Fibroblast of skin of abdomen (primary cell): ENCODE results near the gene DNAH6. TPM values are rescaled to one million over a fixed set of nuclear protein-coding genes. Genes with fewer than 3 reads are reported as not detected.

ENCODE experiments used
- DNase-seq: peaks from one replicate; pipeline ENCODE4 v3.0.0-alpha.2; 2013
- polyA plus RNA-seq, 2 experiments: library from polyadenylated mRNA; unstranded; fragments of 120-200 nt; gene quantifications; one replicate each; pipeline ENCODE4 v1.2.1, GENCODE V29; 2013; ENCODE audit not compliant: insufficient read length in 2 of 2

The DNAH6 gene, protein sequence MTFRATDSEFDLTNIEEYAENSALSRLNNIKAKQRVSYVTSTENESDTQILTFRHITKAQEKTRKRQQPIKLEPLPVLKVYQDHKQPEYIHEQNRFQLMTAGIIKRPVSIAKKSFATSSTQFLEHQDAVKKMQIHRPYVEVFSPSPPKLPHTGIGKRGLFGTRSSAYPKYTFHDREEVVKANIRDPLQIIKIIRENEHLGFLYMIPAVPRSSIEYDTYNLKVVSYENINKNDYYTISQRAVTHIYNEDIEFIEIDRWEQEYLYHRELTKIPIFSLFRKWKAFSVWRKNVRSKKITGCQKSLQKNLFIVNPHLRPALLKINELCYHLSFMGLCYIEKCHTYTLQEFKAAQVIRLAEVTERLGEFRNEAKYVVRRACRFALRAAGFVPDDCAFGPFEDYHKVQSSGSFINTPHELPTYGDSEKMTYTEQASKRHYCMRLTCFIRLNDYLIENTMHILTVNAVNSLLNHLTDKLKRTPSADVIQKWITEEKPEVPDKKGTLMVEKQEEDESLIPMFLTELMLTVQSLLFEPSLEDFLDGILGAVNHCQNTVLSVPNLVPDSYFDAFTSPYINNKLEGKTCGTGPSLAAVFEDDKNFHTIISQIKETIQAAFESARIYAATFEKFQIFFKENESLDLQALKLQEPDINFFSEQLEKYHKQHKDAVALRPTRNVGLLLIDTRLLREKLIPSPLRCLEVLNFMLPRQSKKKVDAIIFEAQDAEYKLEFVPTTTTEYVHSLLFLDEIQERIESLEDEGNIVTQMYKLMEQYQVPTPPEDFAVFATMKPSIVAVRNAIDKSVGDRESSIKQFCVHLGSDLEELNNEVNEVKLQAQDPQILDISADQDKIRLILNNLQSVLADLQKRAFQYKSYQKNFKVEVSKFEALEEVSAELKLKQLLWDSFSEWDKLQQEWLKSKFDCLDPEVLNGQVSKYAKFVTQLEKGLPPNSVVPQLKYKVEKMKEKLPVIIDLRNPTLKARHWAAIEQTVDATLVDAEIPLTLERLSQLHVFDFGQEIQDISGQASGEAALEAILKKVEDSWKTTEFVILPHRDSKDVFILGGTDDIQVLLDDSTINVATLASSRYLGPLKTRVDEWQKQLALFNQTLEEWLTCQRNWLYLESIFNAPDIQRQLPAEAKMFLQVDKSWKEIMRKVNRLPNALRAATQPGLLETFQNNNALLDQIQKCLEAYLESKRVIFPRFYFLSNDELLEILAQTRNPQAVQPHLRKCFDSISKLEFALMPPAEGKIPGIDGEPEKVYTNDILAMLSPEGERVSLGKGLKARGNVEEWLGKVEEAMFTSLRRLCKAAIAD (N-terminal part only)
- 0.09 TPM for polyA plus RNA-seq (2013, experiment 1 of 2; ENCODE audit: insufficient read length)
- polyA plus RNA-seq (2013, experiment 2 of 2; ENCODE audit: insufficient read length) = 0.04 TPM

GRCh38 chr2:84516234-84516986 is at the start of gene DNAH6:
TSS of gene DNAH6 (plus strand) at chr2:84516498. CDS start at chr2:84517827, 1,329 bp downstream.
- DNase-seq = peak; percentile 91

DNA sequence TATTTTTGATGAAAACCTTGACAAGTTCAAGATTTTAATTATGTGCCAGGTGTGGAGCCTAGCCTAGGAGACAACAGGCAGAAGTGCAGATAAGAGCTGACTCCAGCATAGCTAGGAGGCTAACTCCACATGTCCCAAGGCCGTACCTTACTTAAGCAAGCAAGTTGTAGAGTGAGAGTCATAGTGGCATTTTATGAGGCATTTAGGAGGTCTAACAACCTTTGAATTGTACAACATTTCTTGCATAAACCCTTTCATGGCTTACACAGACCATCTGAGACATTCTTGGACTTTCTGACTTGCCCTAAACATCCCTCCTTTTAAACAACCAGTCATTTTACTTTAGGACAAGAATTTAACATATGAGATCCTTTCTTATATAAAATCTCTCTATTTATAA is 48.9 kb upstream of the DNAH6 start:
- no peak for DNase-seq

DNA sequence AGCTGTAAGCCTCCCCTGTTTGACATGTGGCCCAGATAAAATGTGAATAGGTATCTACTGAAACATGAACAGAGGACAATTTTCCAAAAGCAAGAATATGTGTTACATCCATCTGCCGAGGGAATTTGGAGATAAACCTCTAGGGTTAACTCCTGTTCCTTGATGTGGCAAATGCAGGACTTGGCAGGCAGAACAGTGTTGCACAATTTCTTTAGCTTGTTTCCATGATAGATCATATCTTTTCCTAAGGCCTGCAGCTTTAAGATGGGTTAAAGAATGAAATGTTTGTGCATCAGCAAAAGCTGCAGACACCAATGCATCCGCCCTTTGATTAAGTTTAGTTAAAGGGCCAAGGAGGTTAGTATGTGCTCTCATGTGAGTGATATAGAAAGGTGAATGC is 43.9 kb upstream of the DNAH6 start:
- peak; percentile 35 for DNase-seq

GRCh38 chr2:84472856-84473565 is 43.3 kb upstream of the DNAH6 start:
- no peak for DNase-seq

DNA sequence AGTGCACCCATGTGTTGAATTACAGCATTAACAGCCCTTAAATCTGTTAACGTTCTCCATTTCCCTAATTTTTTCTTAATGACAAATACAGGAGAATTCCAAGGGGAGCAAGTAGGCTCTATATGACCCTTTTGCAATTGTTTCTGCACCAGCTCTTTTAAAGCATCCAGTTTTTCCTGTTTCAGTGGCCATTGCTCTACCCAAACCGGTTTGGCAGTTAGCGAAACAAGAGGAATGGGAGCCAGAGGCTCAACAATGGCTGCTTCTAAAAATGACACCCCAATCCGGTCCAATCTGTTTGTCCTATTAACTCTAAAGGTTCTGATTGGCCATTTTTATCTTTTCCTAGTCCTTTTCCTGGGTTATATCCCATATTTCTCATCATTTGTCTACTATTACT is 42.1 kb upstream of the DNAH6 start:
- no peak for DNase-seq

GRCh38 chr2:84477886-84478285 is 38.4 kb upstream of the DNAH6 start:
- DNase-seq = no peak

DNA sequence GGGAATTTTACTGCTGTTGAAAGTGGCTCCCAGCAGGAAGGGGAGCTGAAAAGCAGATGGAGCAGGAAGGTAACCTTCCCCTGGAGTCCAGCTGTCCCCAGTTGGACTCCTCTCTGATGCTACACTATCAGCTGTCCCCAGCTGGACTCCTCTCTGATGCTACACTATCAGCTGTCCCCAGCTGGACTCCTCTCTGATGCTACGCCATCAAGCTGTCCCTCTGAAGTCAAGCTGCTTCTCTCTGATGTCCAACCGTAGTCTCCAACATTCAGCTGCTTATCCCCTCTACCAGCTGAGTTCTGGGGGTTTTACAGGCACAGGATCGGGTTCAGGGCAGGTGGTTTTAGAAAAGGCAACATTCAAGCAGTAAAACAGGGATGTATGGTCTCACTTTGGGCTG is 37.4 kb upstream of the DNAH6 start:
- DNase-seq = no peak

DNA sequence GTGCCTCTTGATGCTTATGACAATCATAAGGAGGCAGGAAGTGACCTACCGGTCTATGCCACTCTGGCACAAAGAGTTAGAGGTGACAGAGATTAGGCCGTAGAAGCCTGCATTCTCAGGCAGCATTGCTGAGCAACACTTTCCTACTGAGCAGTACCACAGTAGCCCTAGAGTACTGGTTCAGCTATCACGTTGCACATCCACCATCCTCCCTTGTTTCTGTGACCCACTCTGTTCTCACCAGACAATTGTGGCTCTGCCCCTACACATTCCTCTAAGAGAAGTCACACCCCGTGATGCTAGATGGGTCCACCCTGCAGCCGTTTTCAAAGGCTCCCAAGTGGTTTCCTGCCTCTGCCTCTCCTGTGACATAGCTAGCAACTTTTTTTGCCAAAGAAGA is 34.6 kb upstream of the DNAH6 start:
- peak; percentile 51 for DNase-seq

- DNase-seq = no peak
These were observed 33.7 kb upstream of the DNAH6 start for GRCh38 chr2:84482603-84483002.

DNA sequence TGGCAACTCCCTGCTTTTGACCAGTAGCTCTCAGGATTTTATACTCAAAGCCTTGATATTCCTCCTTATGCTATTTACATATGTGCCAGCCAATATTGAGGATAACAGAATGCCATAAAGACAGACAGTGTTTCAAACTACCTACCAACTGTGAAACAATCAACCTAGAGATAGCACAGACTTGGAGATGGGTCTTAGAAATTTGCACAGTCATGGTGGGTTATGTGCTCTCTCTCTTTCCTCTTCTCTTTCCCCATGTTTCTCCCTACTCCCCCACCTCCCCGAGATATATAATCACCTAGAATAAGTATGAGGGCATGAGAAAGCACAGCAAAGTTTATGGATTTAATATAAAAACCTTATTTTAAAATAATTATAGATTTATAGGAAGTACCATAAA is 33.0 kb upstream of the DNAH6 start:
- no peak for DNase-seq

- DNase-seq = peak; percentile 31
These were observed 29.7 kb upstream of the DNAH6 start for GRCh38 chr2:84486441-84487115.

- DNase-seq = peak; percentile 59
These were observed 28.9 kb upstream of the DNAH6 start for GRCh38 chr2:84487298-84487996.

GRCh38 chr2:84491256-84491655 is 25.0 kb upstream of the DNAH6 start:
- DNase-seq = no peak

DNA sequence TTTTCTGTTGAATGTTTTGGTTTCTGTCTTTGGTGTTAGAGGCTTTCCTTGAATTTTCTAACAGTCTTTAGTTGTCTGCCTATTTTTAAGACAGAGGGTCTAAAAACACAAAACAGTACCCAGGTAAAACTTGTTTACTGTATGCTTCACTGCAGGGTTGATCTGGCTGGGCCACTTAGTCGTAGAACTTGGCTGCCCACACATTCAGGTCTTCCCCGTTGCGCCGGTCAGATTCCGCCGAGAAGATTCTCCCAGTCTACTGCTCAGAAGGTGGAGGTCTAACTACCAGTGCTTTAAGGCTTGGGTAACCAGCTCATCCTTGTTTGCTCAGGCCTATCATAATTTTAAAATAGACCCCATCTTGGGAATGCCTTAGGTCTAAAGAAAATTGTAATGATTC is 24.6 kb upstream of the DNAH6 start:
- DNase-seq = no peak

DNA sequence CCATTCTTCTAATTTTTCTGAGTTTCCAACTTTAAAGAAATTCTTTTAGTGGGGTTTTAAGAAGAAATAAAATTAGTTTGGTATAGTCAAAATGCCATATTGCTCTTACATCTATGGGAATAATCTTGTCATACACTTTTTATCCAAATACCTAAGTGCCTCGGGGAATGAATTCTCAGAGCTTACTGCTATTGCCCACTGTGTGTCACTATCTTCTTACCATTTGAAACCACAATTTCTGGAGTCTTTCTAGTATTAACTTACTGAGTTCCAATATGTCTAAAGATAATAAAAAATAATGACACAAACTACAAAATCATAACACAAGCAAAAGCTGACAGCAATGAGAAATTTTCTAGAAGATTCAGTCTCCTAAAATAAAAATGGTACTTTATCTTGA is 23.7 kb upstream of the DNAH6 start:
- DNase-seq = no peak

DNA sequence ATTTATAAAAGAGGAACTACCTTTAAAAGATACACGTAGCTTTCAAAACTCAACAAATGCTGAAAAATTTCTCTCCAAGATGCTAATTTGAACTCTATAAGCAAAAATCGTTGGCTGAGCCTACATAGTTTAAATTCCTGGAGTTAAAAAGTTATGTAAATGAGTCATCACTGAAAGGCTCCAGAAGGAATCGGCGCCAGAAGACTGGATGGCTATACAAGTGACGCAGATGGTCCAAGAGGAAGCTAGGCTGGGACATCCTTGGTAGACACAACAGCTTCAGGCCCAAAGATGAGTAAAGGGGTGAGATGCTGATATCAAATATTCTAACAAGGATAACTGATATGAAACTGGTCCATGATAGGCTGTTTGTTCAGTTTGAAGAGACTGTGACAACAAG is 22.8 kb upstream of the DNAH6 start:
- DNase-seq = peak; percentile 93

GRCh38 chr2:84494070-84494469 is 22.2 kb upstream of the DNAH6 start:
- peak; percentile 36 for DNase-seq

DNA sequence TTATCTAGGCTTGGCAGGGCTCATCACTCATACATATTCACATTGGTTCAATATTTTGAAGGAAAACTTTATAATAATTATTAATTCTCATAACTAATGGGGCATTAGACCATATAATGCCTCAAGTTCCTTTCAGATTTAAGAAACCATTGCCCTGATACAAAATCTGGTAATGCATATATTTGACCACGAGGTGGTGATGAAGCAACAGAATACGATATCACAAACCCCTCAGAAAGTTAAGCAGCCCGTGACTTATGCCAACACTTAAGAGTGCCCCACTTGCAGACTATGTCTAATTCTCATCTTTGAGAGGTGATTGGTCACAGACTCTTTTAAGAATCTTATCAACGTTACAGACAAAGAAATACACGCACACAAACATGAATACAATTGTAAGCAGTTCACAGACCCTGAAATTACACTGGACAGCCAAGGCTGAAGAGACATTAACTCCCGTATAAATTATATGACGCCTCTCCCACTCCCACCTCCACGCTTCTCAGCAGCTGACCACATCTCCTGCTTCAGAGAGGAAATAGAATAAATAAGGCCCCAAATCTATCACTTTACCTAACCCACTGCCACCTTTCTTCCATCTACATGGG is 20.7 kb upstream of the DNAH6 start:
- DNase-seq = peak; percentile 69

DNA sequence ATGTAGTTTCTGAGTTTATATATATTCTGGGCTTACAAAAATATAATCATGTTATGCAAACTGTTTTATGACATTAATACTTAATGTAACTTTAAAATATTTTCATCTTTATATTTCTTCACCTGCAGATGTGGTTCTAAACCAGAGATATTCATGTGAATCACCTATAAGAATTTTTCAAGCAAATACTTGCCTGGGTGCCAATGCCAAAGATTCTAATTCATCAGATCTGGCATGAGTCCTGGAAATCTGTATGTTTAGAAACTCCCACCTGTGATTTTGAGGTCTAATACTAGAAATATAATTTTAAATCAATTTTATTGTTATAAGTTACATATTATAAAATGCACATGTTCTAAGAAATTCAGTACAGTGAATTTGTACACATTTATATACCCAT is 19.9 kb upstream of the DNAH6 start:
- no peak for DNase-seq
